Trophoblast cell (in vitro differentiated cells and primary cell): Measurements from ENCODE around the gene GRAMD1C.

Source experiments
- DNase-seq, 2 donors: peaks; one replicate each; pipeline ENCODE4 v3.0.0-alpha.2; 2016
- H2AFZ ChIP-seq: 2 replicates; pipeline ENCODE4 v1.6.1; 2013; ENCODE audit warnings: low read length, moderate library complexity, mild to moderate bottlenecking; ENCODE audit not compliant: insufficient read depth, poor library complexity
- H2AK5ac ChIP-seq: 2 replicates; pipeline ENCODE4 v1.6.1; 2013; ENCODE audit warnings: mild to moderate bottlenecking, low read length
- H2BK120ac ChIP-seq: 2 replicates; pipeline ENCODE4 v1.6.1; 2013; ENCODE audit warnings: low read length, mild to moderate bottlenecking, moderate library complexity; ENCODE audit not compliant: insufficient read depth, poor library complexity
- H2BK12ac ChIP-seq: 2 replicates; pipeline ENCODE4 v1.6.1; 2013; ENCODE audit warnings: mild to moderate bottlenecking, low read length, moderate library complexity
- H2BK5ac ChIP-seq: 2 replicates; pipeline ENCODE4 v1.6.1; 2013; ENCODE audit warnings: low read length, low read depth, moderate library complexity, mild to moderate bottlenecking; ENCODE audit not compliant: poor library complexity
- H3K14ac ChIP-seq: 2 replicates; pipeline ENCODE4 v1.6.1; 2013; ENCODE audit warnings: mild to moderate bottlenecking, low read length
- H3K18ac ChIP-seq: 2 replicates; pipeline ENCODE4 v1.6.1; 2013; ENCODE audit warnings: mild to moderate bottlenecking, low read length
- H3K23ac ChIP-seq: 2 replicates; pipeline ENCODE4 v1.6.1; 2013; ENCODE audit warnings: low read length
- H3K27ac ChIP-seq: 2 replicates; pipeline ENCODE4 v1.5.1; 2013; ENCODE audit warnings: low read depth, mild to moderate bottlenecking, inconsistent platforms, low read length, moderate library complexity
- H3K27me3 ChIP-seq: 2 replicates; pipeline ENCODE4 v1.6.1; 2013; ENCODE audit warnings: inconsistent platforms, mild to moderate bottlenecking, low read length, moderate library complexity; ENCODE audit not compliant: insufficient read depth
- H3K36me3 ChIP-seq, 2 experiments: 1 replicate in 1 of 2; 2 replicates in 1 of 2; pipeline ENCODE4 v1.6.1; 2013; ENCODE audit warnings: low read length in 2 of 2, mild to moderate bottlenecking in 2 of 2, moderate library complexity in 1 of 2; ENCODE audit not compliant: insufficient read depth in 2 of 2, control insufficient read depth in 1 of 2
- H3K4ac ChIP-seq: 2 replicates; pipeline ENCODE4 v1.6.1; 2013; ENCODE audit warnings: low read depth, mild to moderate bottlenecking, low read length, moderate library complexity
- H3K4me1 ChIP-seq, 2 experiments: 1 replicate in 1 of 2; 2 replicates in 1 of 2; pipeline ENCODE4 v1.6.1; 2013; ENCODE audit warnings: low read length in 2 of 2, mild to moderate bottlenecking in 2 of 2, moderate library complexity in 1 of 2; ENCODE audit not compliant: insufficient read depth in 2 of 2, control insufficient read depth in 1 of 2
- H3K4me2 ChIP-seq: 2 replicates; pipeline ENCODE4 v1.6.1; 2013; ENCODE audit warnings: inconsistent platforms, mild to moderate bottlenecking, low read length, moderate library complexity
- H3K4me3 ChIP-seq: 2 replicates; pipeline ENCODE4 v1.5.1; 2013; ENCODE audit warnings: mild to moderate bottlenecking, low read depth, low read length, inconsistent platforms
- H3K79me1 ChIP-seq: one replicate; pipeline ENCODE4 v1.6.1; 2013; ENCODE audit warnings: low read length
- H3K79me2 ChIP-seq: 2 replicates; pipeline ENCODE4 v1.6.1; 2013; ENCODE audit warnings: low read length, mild to moderate bottlenecking; ENCODE audit not compliant: control insufficient read depth, insufficient read depth, poor library complexity
- H3K9ac ChIP-seq: 2 replicates; pipeline ENCODE4 v1.6.1; 2013; ENCODE audit warnings: mild to moderate bottlenecking, low read length
- H3K9me3 ChIP-seq: 2 replicates; pipeline ENCODE4 v1.6.1; 2013; ENCODE audit warnings: low read depth, mild to moderate bottlenecking, control low read depth, inconsistent platforms, low read length; ENCODE audit not compliant: insufficient read depth
- H4K12ac ChIP-seq: 2 replicates; pipeline ENCODE4 v1.6.1; 2013; ENCODE audit warnings: low read depth, mild to moderate bottlenecking, low read length, moderate library complexity
- H4K8ac ChIP-seq: 2 replicates; pipeline ENCODE4 v1.6.1; 2013; ENCODE audit warnings: low read depth, mild to moderate bottlenecking, low read length, moderate library complexity
- H4K91ac ChIP-seq: one replicate; pipeline ENCODE4 v1.6.1; 2013; ENCODE audit warnings: low read depth, mild to moderate bottlenecking, low read length, moderate library complexity
- WGBS: extraction: QIAGEN DNeasy Blood & Tissue Kit; methylation state at CpG from one replicate; pipeline ENCODE4 v1.1.7; 2013; ENCODE audit warnings: missing lambda C conversion rate; ENCODE audit not compliant: insufficient read length, insufficient coverage; ENCODE audit errors: extremely low coverage; 5-methylcytosine and 5-hydroxymethylcytosine counted together

Gene GRAMD1C

DNA sequence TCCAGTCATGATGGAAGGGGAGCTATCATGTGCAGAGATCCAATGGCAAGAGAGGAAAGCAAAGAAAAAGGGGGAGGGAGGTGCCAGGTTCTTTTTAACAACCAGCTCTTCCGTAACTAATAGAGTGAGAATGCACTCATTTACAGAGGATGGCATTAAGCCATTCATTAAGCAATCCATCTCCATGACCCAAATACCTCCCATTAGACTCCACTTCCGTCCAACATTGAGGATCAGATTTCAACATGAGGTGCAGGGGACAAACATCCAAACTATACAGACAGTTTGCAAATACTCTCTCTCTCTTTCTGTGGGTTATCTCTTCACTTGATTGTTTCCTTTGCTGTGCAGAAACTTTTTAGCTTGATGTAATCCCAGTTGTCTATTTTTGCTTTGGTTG, 130.4 kb downstream of the GRAMD1C start:
- no peaks in the 10 kb centered on the region for H3K79me2 ChIP-seq
- H3K4me3 ChIP-seq = no peak overlapping the region
- no peak overlapping the region for H3K14ac ChIP-seq
- no peak overlapping the region for H2AFZ ChIP-seq
- no peak overlapping the region for H4K8ac ChIP-seq
- H3K23ac ChIP-seq = no peak overlapping the region
- DNase-seq = no peak
- no peak overlapping the region for H2BK5ac ChIP-seq
- H3K79me1 ChIP-seq = no peaks in the 10 kb centered on the region
- H4K91ac ChIP-seq = no peak overlapping the region
- H2AK5ac ChIP-seq = no peak overlapping the region
- no peaks in the 10 kb centered on the region for H3K9me3 ChIP-seq
- no peaks in the 10 kb centered on the region for H3K27me3 ChIP-seq
- H2BK120ac ChIP-seq = no peak overlapping the region
- no CpG with 5 or more reads among the region's 2 CpGs for WGBS
- no peak overlapping the region for H4K12ac ChIP-seq
- no peaks in the 10 kb centered on the region for H3K36me3 ChIP-seq
- H3K4me2 ChIP-seq = no peak overlapping the region
- H2BK12ac ChIP-seq = no peak overlapping the region
- H3K27ac ChIP-seq = no peak overlapping the region
- H3K4me1 ChIP-seq = no peaks in the 10 kb centered on the region
- no peak overlapping the region for H3K9ac ChIP-seq
- H3K4ac ChIP-seq = no peak overlapping the region
- no peak overlapping the region for H3K18ac ChIP-seq

DNA sequence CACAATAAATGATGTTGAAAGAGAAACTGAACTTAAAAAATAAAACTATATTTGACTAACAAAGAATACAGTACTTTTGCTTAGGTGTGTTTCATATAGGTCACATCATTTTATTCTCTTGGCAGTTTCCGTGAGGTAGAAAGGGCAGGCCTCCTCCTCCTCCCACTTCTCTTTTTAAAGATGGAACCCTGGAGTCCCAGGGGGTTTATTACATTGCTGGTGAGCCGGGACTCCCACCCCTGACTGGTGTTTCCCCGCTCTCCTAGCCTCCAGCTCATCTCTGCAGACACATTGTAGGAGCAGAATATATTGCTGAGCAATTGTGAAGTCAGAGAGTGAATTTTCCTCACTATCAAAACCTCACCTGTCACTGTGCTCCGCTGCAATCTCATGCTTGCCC, 139.2 kb downstream of the GRAMD1C start:
- Histone ChIP-seq H3K4me2 (no peak overlapping the region), H3K79me1 (no peaks in the 10 kb centered on the region), H3K14ac (no peak overlapping the region), H3K9ac (no peak overlapping the region), H3K4me3 (no peak overlapping the region), H3K4ac (no peak overlapping the region), H2AK5ac (no peak overlapping the region), H3K18ac (no peak overlapping the region), H3K9me3 (no peaks in the 10 kb centered on the region), H3K79me2 (no peaks in the 10 kb centered on the region), H3K23ac (no peak overlapping the region), H2BK120ac (no peak overlapping the region), H3K36me3 (peaks cover 0 to 2% of the 10 kb centered on the region in 2 experiments), H3K27ac (no peak overlapping the region), H3K4me1 (no peaks in the 10 kb centered on the region), H2BK12ac (no peak overlapping the region), H4K12ac (no peak overlapping the region), H4K91ac (no peak overlapping the region), H3K27me3 (no peaks in the 10 kb centered on the region), H2BK5ac (no peak overlapping the region), H2AFZ (no peak overlapping the region), H4K8ac (no peak overlapping the region)
- DNase-seq = no peak
- no CpG with 5 or more reads among the region's 4 CpGs for WGBS

DNA sequence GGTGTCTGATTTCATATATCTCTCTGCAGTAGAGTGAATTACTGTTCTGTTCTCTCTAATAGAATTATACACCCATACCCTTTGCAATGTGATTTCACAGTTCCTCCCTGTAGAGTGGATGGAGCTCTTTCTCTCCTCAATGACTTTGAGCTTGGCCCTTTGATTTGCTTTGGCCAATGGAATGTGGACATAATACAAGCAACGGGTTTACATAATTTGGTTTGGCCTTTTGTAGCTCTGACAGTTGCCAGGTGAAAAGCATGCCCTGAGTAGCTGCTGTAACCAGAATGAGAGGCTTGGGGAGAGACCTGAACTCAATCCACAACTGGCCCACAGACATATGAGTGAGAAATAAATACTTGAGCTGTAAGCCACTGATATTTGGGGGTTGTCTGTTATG, 141.3 kb downstream of the GRAMD1C start:
- Histone ChIP-seq H3K4me1 (no peaks in the 10 kb centered on the region), H3K79me1 (no peaks in the 10 kb centered on the region), H3K9me3 (no peaks in the 10 kb centered on the region), H3K79me2 (no peaks in the 10 kb centered on the region), H3K27ac (no peak overlapping the region), H3K18ac (no peak overlapping the region), H2BK5ac (no peak overlapping the region), H3K4ac (no peak overlapping the region), H4K91ac (no peak overlapping the region), H3K27me3 (no peaks in the 10 kb centered on the region), H4K12ac (no peak overlapping the region), H2AFZ (no peak overlapping the region), H3K36me3 (no peaks in the 10 kb centered on the region), H2BK12ac (no peak overlapping the region), H3K14ac (no peak overlapping the region), H2BK120ac (no peak overlapping the region), H4K8ac (no peak overlapping the region), H2AK5ac (no peak overlapping the region), H3K9ac (peak overlapping the region; percentile 13), H3K4me3 (no peak overlapping the region), H3K4me2 (no peak overlapping the region), H3K23ac (no peak overlapping the region)
- no peak for DNase-seq
- no CpG with 5 or more reads among the region's 1 CpG for WGBS

DNA sequence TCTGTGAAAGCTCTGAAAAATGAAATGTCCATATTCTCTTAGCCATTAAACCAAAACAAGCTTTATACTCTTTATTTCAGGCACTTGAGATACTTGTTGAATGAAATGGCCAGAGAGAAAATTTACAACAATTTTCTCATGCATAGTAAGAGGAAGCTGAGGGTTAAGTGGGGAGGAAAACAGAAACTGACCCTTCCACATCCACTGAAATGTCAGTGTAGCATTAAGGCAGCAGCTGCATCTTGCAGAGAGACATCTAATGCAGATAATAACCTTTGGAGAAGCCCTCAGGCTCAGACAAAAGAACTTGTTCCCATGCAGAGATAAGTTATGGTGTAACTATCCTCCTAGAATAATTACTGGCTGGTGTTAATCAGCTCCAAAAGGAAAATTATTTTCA, 143.2 kb downstream of the GRAMD1C start:
- DNase-seq = peak in 1 of 2 donors; percentile 2
- Histone ChIP-seq H2AK5ac (no peak overlapping the region), H3K14ac (no peak overlapping the region), H2BK5ac (no peak overlapping the region), H3K79me2 (no peaks in the 10 kb centered on the region), H2AFZ (no peak overlapping the region), H3K4me1 (no peaks in the 10 kb centered on the region), H3K4ac (no peak overlapping the region), H3K36me3 (no peaks in the 10 kb centered on the region), H3K9ac (no peak overlapping the region), H3K23ac (no peak overlapping the region), H3K4me3 (no peak overlapping the region), H4K12ac (no peak overlapping the region), H3K27me3 (no peaks in the 10 kb centered on the region), H3K9me3 (no peaks in the 10 kb centered on the region), H2BK120ac (no peak overlapping the region), H3K18ac (no peak overlapping the region), H3K4me2 (no peak overlapping the region), H3K79me1 (no peaks in the 10 kb centered on the region), H3K27ac (no peak overlapping the region), H2BK12ac (no peak overlapping the region), H4K8ac (no peak overlapping the region), H4K91ac (no peak overlapping the region)
